ENCODE measurements around the gene FTO.
"Not testable (repeated sequence)": the region's sequence is repeated elsewhere in the genome, so short reads cannot be mapped to it uniquely, and the experiment has no call there.

The FTO gene

DNA sequence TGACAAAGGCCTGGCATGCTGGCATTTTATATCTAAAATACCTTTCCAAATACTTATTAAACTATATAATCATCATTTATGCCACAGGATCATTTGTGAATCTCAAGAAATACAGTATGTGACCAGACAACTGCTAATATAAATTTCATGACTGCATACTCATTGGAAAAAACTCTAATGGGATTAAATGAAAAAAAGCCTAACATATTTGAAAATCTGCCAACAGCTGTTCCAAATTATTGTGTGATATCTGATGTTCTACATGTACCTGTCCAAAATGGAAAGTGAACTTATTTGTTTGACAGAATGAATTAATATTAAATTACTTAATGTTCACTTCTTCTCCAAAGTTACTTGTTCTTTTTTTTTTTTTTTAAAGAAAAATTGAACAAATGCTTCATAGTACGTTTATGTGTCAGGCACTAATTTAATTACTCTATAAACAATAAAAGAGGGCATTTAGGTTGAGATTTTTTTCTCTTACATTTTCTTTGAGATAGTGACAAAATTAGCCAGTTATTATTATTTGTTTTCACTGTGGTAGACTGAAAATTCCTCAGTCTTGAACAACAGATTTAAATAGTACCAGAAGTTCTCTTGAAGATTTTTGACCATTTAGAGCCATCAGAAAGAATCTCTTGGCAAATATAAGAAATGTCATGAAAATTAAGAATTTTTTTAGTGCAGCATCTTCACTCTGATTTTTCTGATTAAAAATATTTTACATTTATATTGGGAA lies 114.0 kb downstream of the FTO start:
- in situ Hi-C loops (cut with HindIII; ENCODE audit: low sequenced_read_pairs), result loop anchor here (5.0 kb wide), 1 partner anchor 34 kb away; no protein-coding TSS in a partner anchor

DNA sequence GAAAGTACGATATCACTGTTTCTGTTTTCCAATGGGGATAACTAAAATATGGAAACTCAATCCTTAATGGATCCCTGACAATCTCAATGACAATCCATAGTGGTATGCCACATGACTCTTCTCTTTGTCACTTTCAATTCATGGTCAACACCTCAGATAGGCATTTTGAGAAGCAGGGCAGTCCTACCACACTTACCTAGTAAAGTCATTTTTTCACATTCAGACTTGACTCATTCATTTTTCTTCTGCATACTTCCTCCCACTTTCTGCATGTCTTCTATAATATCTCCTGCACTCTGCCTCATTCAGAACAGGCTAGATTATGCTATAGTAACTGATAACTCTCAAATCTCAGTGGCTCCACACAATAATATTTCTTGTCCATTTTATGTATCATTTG lies 117.5 kb downstream of the FTO start:
- in situ Hi-C loops (cut with HindIII; ENCODE audit: low sequenced_read_pairs), result no loop called here

DNA sequence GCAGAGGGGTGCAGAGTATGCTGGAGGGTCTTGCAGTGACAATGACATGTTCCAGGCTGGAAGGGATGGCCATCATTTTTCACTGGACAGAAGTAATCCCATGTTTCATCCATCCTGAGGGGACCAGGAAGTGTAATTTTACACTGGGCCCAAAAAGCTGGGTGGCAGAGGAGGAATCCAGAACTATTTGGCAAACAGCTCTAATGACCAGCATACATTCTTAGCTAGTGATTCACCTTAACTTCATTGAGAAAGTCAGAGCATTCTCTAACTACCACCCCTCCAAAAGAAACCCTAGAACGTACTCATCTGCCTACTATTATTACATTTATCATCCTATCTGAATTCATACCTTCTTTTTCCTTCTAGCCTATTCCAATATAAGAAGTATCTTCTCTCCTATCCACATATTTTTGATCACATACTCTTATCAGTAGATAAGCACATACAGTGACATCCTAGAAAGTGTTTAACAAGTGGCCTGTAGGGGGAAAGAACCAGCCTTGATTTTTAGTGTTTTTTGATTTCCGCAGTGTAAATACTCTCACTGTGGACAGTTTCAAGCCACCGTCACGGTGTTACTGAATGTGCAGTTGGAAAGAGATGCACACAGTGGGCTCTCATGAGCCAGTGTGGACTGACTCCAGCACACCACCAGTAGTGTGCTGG lies 118.1 kb downstream of the FTO start:
- in situ Hi-C loops (cut with HindIII; ENCODE audit: low sequenced_read_pairs), result no loop called here

DNA sequence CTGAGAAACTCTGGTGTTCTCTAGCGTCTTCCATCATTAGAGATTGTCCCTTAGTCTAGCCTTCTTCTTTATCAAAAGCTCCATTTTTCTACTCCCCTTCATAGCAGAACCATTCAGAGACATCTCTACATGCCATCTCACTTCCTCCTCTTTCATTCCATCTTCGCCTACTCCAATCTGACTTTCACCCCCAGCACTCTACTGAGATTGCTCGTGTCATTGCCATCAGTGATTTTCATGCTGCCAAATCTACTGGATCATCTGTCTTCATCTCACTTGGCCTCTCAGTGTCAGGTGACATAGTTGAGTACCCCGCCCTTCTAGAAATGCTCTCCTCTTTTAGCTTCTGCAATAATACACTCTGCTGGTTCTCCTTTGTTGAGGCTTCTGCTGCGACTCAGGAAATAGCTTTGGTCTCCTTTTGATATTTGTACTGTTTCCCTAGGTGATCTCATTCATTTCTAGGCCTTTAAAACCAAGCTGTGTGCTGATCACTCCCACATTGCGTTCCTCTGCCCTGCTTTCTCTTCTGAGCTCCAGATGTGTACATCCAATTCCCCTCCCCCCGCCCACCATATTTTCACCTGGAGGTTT lies 119.1 kb downstream of the FTO start:
- in situ Hi-C loops (cut with HindIII; ENCODE audit: low sequenced_read_pairs), result no loop called here

DNA sequence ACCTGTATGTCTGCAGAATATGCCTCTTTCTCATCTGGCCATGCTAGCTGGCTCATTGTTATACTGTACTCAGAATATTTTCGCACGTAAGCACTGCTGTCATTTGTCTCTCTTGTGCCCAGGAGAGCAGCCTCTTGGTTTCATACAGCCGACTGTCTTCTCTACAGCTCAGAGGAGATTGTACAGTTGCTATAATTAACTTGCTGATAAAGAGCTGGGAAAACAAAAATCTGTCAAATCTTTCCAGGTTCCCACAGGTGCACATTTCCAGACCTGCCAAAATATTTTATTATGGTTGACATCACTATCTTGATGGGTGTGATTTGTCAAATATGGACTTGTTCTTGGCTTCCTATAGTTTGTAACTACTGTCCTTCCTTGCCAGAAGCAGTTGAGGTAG lies 122.7 kb downstream of the FTO start:
- in situ Hi-C loops (cut with HindIII; ENCODE audit: low sequenced_read_pairs), result no loop called here

DNA sequence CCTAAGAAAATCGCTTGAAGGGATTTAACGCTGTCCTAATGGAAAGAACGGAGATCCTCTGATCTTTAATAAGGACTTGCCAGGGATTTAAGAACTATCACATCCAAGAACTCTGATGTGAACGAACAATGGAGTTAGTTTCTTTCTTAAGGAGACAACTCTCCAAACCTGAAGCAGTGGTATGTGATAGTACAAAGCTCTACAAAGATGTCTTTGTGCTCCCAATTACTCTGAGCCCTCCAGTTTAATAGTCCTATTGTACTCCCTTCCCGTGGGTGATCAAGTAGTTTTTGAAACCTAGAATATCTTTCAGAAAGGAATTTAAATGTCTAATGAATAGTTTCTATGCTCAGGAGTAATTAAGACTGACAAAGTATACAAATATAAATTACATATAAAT lies 123.8 kb downstream of the FTO start:
- in situ Hi-C loops (cut with HindIII; ENCODE audit: low sequenced_read_pairs), result no loop called here

DNA sequence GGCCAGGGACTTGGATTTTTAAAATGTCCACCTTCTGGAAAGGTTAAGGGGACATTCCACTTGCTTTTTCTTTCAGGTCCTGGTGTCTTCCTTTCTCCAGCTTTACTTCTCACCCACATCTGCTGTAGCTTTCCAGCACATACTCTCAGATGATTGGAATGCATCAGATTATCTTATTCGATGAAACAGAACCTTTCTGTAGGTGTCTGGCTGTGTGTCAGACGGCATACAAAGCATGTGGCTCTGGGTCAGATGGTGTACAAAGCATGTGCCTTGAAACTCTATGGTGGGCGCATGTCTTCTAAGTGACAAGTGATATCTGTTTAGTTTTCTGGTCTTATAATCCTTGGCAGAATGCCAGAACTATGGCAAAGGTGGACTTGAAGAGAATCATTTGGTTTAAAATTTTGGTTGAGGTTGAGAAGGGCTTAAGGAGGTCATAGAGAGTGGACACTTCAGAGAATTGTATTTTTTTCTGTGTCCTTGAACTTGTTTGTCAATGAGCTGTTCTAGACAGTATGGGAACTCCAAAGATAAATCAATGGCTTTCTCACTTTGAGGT lies 125.3 kb downstream of the FTO start:
- in situ Hi-C loops (cut with HindIII; ENCODE audit: low sequenced_read_pairs), result no loop called here

DNA sequence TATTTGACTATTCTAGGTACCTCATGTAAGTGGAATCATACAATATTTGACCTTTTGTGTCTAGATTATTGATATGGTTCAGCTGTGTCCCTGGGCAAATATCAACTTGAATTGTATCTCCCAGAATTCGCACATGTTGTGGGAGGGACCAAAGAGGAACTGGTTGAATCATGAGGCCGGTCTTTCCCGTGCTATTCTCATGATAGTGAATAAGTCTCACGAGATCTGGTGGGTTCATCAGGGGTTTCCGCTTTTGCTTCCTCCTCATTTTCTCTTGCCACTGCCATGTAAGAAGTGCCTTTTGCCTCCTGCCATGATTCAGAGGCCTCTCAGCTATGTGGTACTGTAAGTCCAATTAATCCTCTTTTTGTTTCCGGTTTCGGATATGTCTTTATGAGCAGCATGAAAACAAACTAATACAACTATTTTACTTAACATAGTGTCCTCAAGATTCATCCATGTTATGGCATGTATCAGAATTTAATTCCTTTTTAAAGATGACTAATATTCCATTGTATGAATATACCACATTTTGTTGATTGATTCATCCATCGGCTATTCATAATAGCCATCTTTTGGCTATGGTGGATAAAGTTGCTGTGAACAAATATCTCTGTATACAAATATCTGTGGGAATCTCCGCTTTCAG lies 129.1 kb downstream of the FTO start:
- in situ Hi-C loops (cut with HindIII; ENCODE audit: low sequenced_read_pairs), result loop anchor here (10.0 kb wide), 1 partner anchor 288 kb away; no protein-coding TSS in a partner anchor

DNA sequence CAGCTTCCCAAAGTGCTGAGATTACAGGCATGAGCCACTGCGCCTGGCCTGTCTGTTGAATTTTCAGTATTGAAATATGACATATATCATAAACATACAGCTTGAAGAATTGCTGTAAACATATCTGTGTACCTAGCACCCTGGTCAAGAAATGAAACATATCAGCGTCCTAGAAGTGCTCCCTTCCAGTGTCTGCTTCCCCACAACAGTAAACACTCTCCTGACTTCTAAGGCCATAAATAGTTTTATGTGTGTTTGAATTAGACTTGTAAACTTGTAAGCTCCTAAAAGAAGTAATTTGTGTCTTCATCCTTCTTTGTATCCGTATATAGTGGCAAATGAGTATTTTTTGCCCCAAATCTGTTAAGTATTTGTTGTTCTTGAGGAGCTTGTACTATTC lies 132.2 kb downstream of the FTO start:
- in situ Hi-C loops (cut with HindIII; ENCODE audit: low sequenced_read_pairs), result loop anchor here (10.0 kb wide), 1 partner anchor 291 kb away; no protein-coding TSS in a partner anchor

DNA sequence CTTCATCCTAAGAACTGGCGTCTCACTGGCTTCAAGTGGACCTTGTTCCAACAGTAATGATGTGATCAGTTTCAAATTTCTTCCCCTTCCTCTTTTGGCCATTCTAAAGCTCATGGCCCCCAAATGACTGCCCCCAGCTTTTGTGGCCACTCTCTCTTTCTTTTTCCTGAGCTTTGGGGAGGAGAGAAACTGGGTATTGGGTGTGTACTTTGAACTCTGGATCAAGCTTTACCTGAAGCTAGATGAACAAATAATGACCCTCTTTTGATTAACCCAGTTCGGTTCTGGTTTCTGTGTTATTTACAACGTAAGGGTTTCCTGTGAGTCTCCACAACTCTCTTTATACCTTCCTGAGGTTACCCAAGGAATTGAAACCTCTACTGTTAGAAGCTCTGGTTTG lies 132.7 kb downstream of the FTO start:
- in situ Hi-C loops (cut with HindIII; ENCODE audit: low sequenced_read_pairs), result loop anchor here (10.0 kb wide), 1 partner anchor 292 kb away; no protein-coding TSS in a partner anchor

DNA sequence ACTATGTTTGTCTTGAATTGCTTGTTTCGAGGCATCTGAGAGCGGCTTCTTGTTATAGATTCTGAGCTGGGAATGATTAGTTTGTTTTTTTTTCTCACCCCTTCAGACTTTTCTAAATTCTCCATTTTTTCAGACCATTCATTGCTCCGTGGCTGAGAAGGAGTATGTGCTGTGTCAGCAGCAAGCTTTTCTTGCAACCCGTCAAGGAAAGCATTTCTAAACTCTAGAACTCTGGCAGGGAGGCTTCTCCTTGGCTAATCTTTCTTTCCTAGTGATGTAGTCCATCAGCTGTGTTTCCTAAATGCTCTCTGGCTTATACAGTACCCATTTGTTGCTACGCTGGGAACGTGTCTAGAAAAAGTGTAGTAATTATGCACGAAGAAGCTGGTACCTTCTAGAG lies 133.5 kb downstream of the FTO start:
- in situ Hi-C loops (cut with HindIII; ENCODE audit: low sequenced_read_pairs), result loop anchor here (10.0 kb wide), 1 partner anchor 293 kb away; no protein-coding TSS in a partner anchor

DNA sequence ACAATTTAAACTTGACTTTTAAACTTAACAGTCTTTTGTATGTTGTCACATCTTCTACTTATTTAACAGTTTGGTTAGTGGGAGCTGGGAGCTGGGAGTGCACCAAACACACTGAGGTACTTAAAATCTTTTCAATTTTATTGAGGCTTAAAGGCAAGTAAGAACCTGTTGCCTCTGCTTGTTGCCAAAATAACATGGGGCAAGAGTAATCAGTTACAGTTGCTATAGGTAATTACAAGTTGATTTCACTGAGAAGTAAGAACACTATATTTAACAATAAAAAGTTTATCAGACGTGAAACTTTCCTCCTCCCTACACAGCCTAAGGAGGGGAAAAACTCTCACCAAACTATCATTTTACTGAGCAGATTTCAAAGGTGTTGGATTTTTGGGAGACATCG lies 135.2 kb downstream of the FTO start:
- in situ Hi-C loops (cut with HindIII; ENCODE audit: low sequenced_read_pairs), result loop anchor here (10.0 kb wide), 1 partner anchor 294 kb away; no protein-coding TSS in a partner anchor

DNA sequence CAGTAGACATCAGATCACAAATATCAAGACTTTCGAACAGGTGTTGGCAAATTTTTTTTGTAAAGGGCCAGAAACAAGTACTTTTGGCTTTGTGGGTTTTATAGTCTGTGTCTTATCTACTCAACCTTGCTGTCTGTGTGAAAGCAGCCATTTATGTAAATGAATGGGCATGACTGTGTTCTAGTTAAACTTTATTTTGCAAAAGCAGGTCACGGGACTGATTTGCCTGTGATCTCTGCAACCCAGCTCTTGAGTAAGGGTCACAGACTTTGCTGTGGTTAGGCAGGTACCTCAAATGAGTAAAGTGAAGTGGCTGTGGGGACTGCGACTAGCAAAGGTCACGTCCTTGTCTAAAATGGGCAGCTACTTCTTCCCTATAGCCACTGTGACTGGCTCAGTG lies 136.5 kb downstream of the FTO start:
- in situ Hi-C loops (cut with HindIII; ENCODE audit: low sequenced_read_pairs), result no loop called here

- in situ Hi-C loops (cut with HindIII; ENCODE audit: low sequenced_read_pairs), result no loop called here
Measured at GRCh38 chr16:53841884-53842283, 137.9 kb downstream of the FTO start.

GRCh38 chr16:53843084-53843483 lies 139.1 kb downstream of the FTO start:
- in situ Hi-C loops (cut with HindIII; ENCODE audit: low sequenced_read_pairs), result no loop called here

DNA sequence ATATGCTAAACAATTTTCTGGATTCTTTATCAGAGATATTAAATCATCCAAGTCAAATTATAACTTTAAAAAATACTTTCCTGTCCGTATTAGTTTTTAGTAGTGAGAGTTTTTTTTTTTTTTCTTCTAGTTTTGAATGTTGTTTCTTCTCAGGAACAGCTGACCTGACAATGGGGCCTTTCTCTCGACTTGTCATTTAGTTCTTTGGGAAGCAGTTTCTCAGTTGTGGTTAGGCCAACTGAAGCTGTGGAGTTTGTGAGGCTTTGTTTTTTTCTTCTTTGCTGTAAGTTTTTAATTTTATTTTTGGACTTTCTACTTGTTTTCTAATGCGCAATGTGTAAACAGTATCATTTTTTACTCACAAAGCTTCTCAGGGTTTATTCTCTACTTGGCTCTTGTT lies 140.8 kb downstream of the FTO start:
- in situ Hi-C loops (cut with HindIII; ENCODE audit: low sequenced_read_pairs), result no loop called here

DNA sequence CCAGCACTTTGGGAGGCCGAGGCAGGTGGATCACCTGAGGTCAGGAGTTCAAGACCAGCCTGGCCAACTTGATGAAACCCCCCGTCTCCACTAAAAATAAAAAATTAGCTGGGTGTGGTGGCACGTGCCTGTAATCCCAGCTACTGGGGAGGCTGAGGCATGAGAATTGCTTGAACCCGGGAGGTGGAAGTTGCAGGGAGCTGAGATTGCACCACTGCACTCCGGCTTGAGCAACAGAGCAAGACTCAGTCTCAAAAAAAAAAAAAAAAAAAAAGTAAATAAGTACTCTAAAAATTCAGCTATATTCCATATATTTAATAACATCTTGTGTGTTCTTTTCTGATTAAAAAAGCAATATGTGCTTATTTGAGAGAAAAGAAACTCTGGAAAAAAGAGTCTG lies 142.6 kb downstream of the FTO start:
- in situ Hi-C loops (cut with HindIII; ENCODE audit: low sequenced_read_pairs), result not testable (repeated sequence)

- in situ Hi-C loops (cut with HindIII; ENCODE audit: low sequenced_read_pairs), result no loop called here
Measured at GRCh38 chr16:53846971-53847370, 143.0 kb downstream of the FTO start.

- in situ Hi-C loops (cut with HindIII; ENCODE audit: low sequenced_read_pairs), result no loop called here
Measured at GRCh38 chr16:53848277-53848942, 144.5 kb downstream of the FTO start.

GRCh38 chr16:53848950-53849349 lies 145.0 kb downstream of the FTO start:
- in situ Hi-C loops (cut with HindIII; ENCODE audit: low sequenced_read_pairs), result no loop called here
